CD1c-positive myeloid dendritic cell (primary cell): ENCODE measurements around the gene SND1.

Experiments
- DNase-seq: peaks from one replicate; pipeline ENCODE4 v3.0.0-alpha.2; 2016; ENCODE audit errors: extremely low spot score

SND1 gene

DNA sequence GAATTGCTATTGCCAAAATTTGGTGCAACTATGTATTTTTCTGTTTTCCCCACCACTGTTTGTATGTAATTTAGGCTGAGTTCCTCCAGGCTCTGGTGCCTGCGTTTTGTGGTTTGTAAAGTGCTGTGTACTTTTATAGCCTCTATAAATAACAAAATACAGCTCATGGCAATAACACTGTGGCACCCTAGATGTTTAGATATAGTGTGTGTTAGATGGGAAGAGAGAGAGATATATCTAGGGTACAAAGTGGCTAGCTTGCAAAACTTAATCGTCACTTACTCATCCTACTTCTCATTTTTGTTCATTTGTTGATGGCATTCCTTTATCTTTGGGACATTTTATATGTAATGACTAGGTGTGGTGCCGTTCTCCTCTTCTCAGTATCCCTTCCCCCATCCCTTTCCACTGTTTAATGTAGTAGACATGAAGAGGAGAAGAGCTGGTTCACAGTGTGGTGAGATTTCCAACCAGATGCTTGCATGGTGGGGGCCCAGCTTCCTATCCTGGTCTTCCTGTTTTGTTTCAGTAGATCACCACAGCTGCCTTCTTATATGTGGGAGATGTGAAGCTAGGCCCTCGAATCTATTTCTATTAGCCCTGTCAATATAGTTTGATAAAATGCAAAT is 115.0 kb downstream of the SND1 start:
- DNase-seq: no peak

GRCh38 chr7:127768241-127768640 is 116.2 kb downstream of the SND1 start:
- DNase-seq: no peak

DNA sequence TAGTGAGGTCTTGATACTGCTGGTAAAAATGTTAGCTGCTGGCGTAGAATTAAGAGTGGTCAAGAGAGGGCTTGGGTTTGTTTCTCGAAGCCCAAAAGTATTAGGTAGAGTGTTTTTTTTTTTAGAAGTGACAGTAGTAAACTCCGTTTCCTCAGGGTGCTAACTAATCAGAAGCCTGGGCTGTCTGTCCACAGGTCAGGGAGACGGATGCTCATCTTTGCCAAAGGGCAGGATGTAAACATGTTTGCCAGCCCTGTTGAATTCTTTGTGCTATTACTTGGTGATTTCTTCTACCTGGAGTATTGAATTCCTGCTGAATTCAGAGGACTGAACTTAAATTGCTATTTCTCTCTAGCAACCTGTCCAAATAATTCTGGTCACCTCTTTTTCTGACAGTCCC is 117.1 kb downstream of the SND1 start:
- no peak for DNase-seq

DNA sequence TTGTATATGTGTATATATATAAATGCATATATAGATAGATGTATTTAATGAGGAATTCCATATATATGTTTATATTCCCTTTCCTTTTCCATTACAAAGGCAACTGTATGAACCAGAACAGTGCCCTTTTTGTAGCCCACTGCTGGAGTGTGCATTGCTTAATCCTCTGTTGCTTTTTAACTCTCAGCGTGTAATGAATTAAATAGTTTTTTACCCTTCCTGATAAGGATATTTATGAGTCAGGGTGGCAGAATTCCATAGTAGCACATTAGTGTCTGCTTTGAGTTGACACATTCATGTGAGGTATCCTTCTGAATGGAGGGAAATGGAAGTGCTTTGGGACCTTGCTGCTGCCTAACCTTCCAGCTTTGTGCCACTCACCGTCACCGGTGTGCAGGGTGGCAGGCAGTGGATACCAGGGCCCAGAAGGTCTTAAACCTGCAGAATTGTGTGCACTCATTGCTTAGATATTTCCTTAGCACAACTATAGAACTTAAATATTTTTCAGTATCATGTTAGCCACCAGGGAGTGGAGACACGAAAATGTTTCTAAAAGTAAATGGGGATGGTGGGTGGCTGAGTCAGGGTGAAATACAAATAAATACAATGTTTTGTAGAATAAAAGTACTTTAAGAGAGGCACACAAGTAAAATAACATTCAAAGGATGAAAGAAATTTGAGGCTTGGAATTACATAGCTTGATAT is 117.9 kb downstream of the SND1 start:
- no peak for DNase-seq

- no peak for DNase-seq
Observed at GRCh38 chr7:127770885-127771284, 118.9 kb downstream of the SND1 start.

- DNase-seq: no peak
Observed at GRCh38 chr7:127771707-127772106, 119.7 kb downstream of the SND1 start.

GRCh38 chr7:127776776-127777386 is 124.9 kb downstream of the SND1 start:
- no peak for DNase-seq

DNA sequence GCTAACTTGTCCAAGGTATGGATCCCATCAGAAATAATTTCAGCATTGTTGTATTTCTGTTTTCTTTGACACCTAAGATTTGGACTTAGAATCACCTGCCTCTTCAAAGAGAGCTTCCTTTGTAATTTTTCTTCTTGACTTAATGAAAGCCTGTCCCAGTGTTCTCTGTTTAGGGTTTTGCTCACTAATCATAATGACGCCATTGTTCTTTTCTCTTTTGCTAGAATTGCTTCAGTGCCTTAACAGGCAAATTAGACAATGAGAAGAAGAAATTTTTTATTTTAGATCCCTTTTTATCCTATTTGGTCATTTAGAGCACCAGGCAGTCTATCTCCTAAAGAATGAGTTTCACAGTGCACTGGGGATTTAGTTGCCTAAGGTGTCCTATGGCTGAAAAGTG is 128.5 kb downstream of the SND1 start:
- no peak for DNase-seq

- peak; percentile 19 for DNase-seq
Observed at GRCh38 chr7:127781081-127781480, 129.1 kb downstream of the SND1 start.

DNA sequence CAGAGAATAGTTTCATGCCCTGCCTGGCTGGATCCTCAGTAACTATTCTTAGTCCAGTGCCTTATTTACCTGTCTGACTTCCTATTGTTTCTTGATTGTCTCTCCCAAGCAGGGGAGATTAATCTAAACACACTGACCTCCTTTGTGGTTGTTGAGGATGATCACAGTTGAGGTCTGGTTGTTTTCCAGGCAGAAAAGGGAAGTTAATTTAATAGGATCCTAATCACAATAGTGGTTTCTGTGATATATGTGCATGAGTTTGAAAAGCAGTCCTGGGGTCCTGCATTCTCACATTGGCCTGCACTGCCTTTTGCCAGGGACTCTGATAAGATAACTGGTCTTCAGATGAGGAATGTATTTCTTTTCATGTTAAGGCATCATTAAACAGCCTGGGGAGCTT is 130.1 kb downstream of the SND1 start:
- DNase-seq: peak; percentile 27

DNA sequence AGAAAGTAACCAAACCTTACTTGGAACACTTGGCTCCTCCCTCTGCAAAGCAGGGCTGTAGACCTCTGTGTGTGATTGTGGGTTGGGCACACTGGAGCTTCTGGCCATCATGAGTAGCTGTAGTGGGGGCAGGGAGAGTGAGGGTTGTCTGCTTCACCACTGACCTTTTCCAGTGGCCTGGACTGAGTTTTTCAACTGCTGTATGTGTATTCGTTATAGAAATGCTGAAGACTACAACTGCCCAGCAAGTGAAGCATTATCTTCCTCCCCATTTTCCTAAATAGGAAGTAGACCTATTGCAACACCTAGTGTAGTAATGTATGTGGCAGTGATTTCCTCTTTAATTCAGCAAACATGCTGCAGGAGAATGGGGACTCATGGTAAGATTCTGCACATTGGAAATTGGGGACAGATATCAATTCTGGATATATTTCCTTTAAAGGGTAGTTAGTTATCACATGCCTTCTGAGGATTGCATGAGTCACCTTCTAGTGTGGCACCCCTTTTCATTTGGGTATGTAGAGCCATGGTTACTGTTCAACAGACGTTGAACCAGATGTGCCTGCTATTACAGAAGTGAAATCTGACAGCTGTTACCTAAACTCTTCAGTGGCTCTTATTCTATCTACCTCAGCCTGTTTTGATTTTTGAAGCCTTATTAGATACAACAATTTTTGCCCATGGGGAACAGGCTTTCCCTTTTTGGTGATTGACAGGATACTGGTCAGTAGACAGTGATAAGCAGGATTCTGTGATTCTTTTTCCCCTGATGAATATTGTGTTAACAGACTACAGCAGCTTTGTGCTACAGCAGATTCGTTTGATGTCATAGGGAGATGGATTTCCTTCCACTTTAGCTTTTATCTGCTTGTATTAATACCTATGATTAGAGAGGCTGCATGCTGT is 130.9 kb downstream of the SND1 start:
- DNase-seq: peak; percentile 87

DNA sequence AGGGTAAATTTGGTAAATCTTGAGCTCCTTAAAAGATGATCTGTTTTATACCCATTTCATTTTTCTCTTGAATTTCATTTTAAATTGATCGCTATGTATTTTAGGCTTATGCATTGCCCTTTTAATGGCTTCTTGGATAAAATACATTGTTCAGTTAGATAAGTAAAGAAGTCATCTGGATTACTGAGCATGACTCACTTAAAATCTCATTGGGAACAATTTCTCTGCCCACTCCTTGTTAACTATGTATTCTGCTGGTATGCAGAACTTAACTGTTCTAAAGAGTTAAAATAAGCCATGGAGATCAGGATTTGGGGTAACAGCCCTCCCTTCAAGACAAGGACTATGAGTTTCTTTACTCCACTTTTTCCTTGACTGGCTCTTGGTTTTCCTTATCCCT is 134.2 kb downstream of the SND1 start:
- no peak for DNase-seq

DNA sequence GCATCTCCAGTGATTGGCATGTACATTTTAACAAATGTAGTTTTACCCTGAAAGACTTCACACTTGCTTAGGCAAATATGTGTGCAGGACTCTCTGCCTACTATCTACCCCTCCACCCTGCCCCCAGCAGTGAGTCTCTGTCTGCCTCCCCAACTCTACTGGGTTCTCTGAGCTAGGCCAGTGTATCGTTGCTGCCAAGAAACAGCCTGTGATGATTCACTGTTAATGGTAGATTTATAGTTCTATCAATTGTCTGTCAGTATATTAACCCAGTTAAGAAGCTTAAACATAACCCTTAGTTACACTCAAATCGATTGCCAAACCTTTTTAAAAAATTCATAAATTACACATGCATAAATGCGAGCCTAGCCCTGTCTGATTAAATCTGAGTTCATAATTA is 137.0 kb downstream of the SND1 start:
- no peak for DNase-seq

DNA sequence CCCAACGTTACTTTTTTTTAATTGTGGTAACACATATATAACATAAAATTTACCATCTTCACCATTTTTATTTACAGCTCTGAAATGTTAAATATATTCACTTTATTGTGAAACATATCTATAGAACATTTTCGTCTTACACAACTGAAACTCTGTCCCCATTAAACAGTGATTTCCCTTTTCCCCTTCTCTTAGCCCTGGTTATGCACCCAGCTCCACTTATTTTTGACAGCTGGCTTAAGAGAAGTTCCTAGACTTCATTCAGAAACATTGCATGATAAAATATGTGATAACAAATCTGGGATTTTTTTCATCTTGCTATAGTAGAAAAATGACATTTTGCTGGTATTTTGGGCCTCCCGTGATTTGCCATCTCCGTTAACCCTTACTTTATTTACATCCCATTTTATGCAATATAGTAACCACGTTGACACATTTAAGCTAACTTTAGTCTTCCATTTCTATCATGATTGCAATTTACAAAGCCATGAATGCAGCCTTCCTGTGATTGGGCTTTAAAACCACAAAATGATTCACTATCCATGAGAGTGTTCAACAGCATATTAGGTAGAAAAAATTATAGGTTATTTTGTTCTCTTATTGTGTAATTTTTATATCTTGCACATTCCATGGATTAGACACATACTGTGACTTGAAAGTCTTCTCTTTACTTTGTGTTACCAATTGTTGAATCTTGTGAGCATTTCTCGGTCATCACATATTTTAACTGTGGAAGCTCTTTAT is 139.6 kb downstream of the SND1 start:
- no peak for DNase-seq

- DNase-seq: peak; percentile 27
Observed at GRCh38 chr7:127792528-127793342, 140.7 kb downstream of the SND1 start.

GRCh38 chr7:127793582-127793981 is 141.6 kb downstream of the SND1 start:
- DNase-seq: no peak

DNA sequence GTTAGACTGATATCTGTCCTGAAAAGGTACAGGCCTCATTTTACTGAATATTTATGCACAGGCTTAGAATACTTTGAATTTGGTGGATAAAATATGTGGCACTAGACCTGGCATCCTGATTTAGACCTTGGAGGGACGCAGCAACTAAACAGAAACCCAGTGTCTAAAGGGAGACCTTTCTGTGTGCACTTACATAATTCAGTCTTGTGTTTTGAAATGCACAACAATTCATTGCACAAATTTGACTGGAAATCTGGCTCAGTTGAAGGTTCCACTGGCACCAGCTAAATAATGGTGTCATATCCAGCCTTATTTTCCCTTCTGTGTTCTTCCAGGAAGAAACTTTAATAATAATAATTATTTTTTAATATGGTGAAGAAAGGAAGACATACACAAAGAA is 142.1 kb downstream of the SND1 start:
- no peak for DNase-seq

GRCh38 chr7:127794551-127794950 is 142.6 kb downstream of the SND1 start:
- DNase-seq: no peak

GRCh38 chr7:127798023-127798422 is 146.0 kb downstream of the SND1 start:
- peak; percentile 23 for DNase-seq

DNA sequence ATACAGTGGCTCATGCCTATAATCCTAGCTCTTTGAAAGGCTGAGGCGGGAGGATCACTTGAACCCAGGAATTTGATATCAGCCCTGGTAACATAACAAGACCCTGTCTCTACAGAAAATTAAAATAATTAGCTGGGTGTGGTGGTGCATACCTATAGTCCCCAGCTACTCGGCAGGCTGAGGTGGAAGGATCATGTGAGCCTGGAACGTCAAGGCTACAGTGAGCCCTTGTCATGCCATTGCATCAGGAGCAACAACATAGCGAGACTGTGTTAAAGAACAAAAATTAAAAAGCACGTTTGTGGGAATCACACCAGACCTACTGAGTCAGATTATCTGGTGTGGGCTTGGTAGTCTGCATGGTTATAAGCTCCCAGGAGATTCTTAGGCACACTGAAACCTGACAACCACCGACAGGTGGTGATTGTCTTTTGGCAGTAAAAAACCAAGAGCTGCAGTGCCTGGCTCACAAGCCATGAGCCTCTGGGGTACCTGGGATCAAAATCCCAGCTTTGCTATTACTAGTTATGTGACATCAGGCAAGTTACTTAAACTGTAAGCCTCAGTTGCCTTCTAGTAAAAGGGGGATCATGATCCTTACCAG is 146.9 kb downstream of the SND1 start:
- no peak for DNase-seq
